Activated T-cell treated with anti-CD3 and anti-CD28 coated beads, Interleukin-2, amount 50 U/mL, for 72 hours (primary cell): ENCODE data around the gene CLMP. TPM values are rescaled to one million over a fixed set of nuclear protein-coding genes. Genes with fewer than 3 reads are reported as not detected.
A peak's percentile ranks its signal among the peaks of the same experiment; 100 is the strongest.

ENCODE experiments used
- ATAC-seq, 2 donors: fragments of 150-1000 bp; cut with Tn5 transposase; replicated peaks in 1 of 2; 2 replicates each; pipeline ENCODE4 v1.10.0; 2021; ENCODE audit warnings: moderate library complexity in 2 of 2, mild to moderate bottlenecking in 1 of 2
- DNase-seq, 2 donors: peaks; one replicate each; pipeline ENCODE4 v3.0.0; 2021 to 2022; ENCODE audit warnings: mixed read lengths in 1 of 2
- H3K27ac Mint-ChIP-seq: one replicate; pipeline ENCODE4 v1.8.0; 2022; ENCODE audit warnings: mild to moderate bottlenecking, moderate library complexity, mixed read lengths
- H3K27me3 Mint-ChIP-seq: one replicate; pipeline ENCODE4 v1.8.0; 2022; ENCODE audit warnings: low read depth, mixed read lengths
- H3K36me3 Mint-ChIP-seq, 2 donors: one replicate each; pipeline ENCODE4 v1.8.0; 2022; ENCODE audit warnings: mixed read lengths in 2 of 2, mild to moderate bottlenecking in 1 of 2; ENCODE audit not compliant: insufficient read depth in 2 of 2
- H3K4me1 Mint-ChIP-seq: one replicate; pipeline ENCODE4 v1.8.0; 2022; ENCODE audit warnings: low read depth, mixed read lengths
- H3K4me3 Mint-ChIP-seq, 2 donors: one replicate each; pipeline ENCODE4 v1.8.0; 2022; ENCODE audit warnings: mild to moderate bottlenecking in 2 of 2, mixed read lengths in 2 of 2, moderate library complexity in 2 of 2
- H3K9me3 Mint-ChIP-seq, 2 donors: one replicate each; pipeline ENCODE4 v1.8.0; 2022; ENCODE audit warnings: mixed read lengths in 2 of 2
- total RNA-seq, 2 donors: library from RNA; stranded (reverse); gene quantifications; one replicate each; pipeline ENCODE4 v1.2.3, GENCODE V29; 2022

CLMP gene
- total RNA-seq: under 1 TPM; 0.17 to 0.19 TPM

GRCh38 chr11:123195188-123196059, at the start of gene CLMP:
CLMP (minus strand) TSS chr11:123195248; CDS start chr11:123194940, 308 bp downstream.
- peak; percentile 50 to 60 for ATAC-seq
- Mint-ChIP-seq H3K27ac (no peak within 1 kb of the TSS), H3K36me3 (peaks cover 0 to 2% of the 10 kb centered on the region in 2 donors), H3K9me3 (no peaks in the 10 kb centered on the region), H3K4me3 (peak within 1 kb of the TSS; percentile 69 to 77), H3K4me1 (peaks cover 30% of the 10 kb centered on the region), H3K27me3 (peaks cover 84% of the 10 kb centered on the region)
- DNase-seq: peak; percentile 17 to 22

- Mint-ChIP-seq H3K27me3 (no peaks in the 10 kb centered on the region), H3K27ac (no peak overlapping the region), H3K4me1 (peaks cover 3% of the 10 kb centered on the region), H3K9me3 (no peaks in the 10 kb centered on the region), H3K36me3 (no peaks in the 10 kb centered on the region), H3K4me3 (no peak overlapping the region)
- no peak for DNase-seq
- no peak for ATAC-seq
These were observed 47.0 kb upstream of the CLMP start for GRCh38 chr11:123241874-123242543.

DNA sequence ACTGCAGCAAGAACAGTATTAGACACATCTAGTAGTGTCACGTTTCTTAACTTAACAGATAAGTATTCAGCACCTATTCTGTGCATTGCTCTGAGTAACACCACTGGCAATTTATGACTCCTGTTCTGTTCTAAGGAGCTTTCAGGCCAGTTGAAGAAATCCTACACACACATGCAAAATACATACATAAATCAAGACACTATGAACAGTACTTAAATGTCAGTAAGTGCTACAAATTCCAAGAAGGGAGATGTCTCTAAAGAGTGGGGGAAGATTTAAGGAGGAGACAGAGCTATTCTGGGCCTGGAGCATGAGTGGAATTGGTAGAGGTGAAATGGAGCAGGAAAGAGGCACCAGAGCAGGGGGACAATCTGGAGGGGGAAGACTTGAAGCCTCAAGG, 46.2 kb upstream of the CLMP start:
- no peak overlapping the region for H3K4me3 Mint-ChIP-seq
- no peaks in the 10 kb centered on the region for H3K4me1 Mint-ChIP-seq
- no peaks in the 10 kb centered on the region for H3K36me3 Mint-ChIP-seq
- H3K27ac Mint-ChIP-seq: no peak overlapping the region
- ATAC-seq: no peak
- no peak for DNase-seq
- H3K9me3 Mint-ChIP-seq: no peaks in the 10 kb centered on the region
- H3K27me3 Mint-ChIP-seq: no peaks in the 10 kb centered on the region

DNA sequence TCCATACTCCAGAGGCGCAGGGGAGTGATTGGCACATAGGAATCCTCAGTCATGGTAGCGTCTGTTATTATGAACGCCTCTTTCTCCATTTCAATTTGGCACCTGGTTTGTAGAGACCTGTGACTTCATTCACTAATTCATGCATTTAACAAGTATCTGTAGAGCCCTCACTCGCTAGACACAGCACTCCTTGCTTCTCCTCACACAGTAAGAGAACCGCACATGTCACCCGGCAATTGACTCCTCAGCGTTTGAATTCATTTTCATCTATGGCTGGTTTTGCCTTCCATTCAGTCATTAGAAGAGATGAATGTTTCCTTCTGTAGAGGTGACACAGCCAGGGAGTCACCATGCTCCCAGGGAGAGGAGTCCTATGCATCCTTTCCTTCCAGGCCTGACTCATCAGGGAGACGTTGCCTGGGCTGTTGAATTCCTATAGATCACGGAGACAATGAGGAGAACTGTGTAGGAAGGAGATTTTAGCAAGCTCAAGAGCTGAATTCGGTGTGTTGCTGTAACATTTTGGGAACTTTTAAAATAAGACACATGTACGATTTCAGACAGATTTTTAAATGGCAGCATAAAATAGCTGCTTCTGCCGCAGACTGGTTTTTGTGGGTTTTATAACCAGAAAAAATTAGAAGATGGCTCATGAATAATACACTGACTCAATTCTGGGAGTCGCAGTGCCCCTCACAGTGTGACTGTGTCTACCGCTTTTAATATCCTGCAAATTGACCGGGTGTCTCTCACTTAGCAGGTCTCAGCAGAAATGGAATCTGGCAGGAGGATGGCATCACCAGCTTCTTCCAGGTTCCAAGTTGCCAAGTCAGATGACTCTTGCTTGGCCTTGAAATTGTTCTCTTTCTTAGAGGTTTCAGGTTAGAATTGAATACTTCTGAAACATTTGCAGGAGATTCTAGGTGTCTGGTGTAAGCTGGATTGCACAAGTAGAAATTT, 44.4 kb upstream of the CLMP start:
- Mint-ChIP-seq H3K9me3 (no peaks in the 10 kb centered on the region), H3K36me3 (no peaks in the 10 kb centered on the region), H3K4me3 (no peak overlapping the region), H3K27me3 (no peaks in the 10 kb centered on the region), H3K27ac (no peak overlapping the region), H3K4me1 (no peaks in the 10 kb centered on the region)
- no peak for DNase-seq
- ATAC-seq: no peak

GRCh38 chr11:123238297-123238696, 43.2 kb upstream of the CLMP start:
- Mint-ChIP-seq H3K36me3 (no peaks in the 10 kb centered on the region), H3K4me1 (peaks cover 6% of the 10 kb centered on the region), H3K27ac (no peak overlapping the region), H3K9me3 (no peaks in the 10 kb centered on the region), H3K27me3 (no peaks in the 10 kb centered on the region), H3K4me3 (no peak overlapping the region)
- peak in 1 of 2 donors; percentile 32 for ATAC-seq
- no peak for DNase-seq

GRCh38 chr11:123236879-123237278, 41.8 kb upstream of the CLMP start:
- no peak for ATAC-seq
- Mint-ChIP-seq H3K9me3 (no peaks in the 10 kb centered on the region), H3K4me1 (peaks cover 13% of the 10 kb centered on the region), H3K27me3 (no peaks in the 10 kb centered on the region), H3K36me3 (no peaks in the 10 kb centered on the region), H3K27ac (no peak overlapping the region), H3K4me3 (no peak overlapping the region)
- DNase-seq: no peak

GRCh38 chr11:123235656-123236261, 40.7 kb upstream of the CLMP start:
- no peak overlapping the region for H3K27ac Mint-ChIP-seq
- H3K9me3 Mint-ChIP-seq: no peaks in the 10 kb centered on the region
- peaks cover 13% of the 10 kb centered on the region for H3K4me1 Mint-ChIP-seq
- H3K36me3 Mint-ChIP-seq: no peaks in the 10 kb centered on the region
- DNase-seq: no peak
- peaks cover under 1% of the 10 kb centered on the region for H3K27me3 Mint-ChIP-seq
- no peak for ATAC-seq
- H3K4me3 Mint-ChIP-seq: no peak overlapping the region

DNA sequence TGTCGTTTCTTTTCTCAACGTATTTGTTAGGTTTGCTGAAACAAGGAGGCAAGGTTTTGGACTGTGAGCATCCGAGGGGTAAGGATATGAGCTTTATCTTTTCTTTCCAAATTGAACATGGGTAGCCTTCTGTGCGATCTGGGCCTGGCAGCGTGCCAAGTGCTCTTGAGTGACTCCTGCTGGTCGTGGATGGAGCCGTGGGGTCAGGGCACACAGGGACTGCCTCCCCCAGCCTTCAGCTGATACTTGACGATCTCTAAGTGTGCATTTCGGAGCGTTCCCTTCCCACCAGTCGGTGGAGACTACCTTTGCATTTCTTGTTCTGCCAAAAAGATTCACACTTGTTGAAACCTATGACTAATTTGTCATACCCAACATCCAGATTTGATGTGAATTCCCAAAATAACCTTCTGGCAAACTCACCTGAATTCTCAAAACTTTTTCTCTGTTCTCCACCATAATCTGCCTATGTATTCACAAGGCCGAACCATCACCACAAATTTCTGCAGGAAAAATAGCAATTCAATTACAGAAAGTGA, 40.1 kb upstream of the CLMP start:
- H3K27me3 Mint-ChIP-seq: peaks cover 7% of the 10 kb centered on the region
- H3K9me3 Mint-ChIP-seq: no peaks in the 10 kb centered on the region
- peak; percentile 37 to 50 for ATAC-seq
- peaks cover 13% of the 10 kb centered on the region for H3K4me1 Mint-ChIP-seq
- no peak overlapping the region for H3K4me3 Mint-ChIP-seq
- H3K27ac Mint-ChIP-seq: no peak overlapping the region
- peak; percentile 46 to 61 for DNase-seq
- no peaks in the 10 kb centered on the region for H3K36me3 Mint-ChIP-seq

DNA sequence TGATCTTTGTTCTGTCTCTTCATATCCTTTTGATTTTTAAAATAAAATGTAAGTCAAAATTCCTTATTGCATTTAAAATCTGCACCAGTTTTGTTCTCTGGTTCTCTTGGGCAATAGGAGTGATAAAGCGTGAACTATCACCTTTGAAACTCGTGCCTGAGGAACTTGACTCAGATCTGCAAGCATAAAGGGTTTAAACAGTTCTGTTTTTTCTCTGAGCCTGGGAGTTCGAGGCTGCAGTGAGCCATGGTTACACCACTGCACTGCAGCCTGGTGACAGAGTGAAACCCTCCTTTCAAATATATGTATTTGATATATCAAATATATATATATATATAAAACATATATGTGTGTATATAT, 38.9 kb upstream of the CLMP start:
- Mint-ChIP-seq H3K4me3 (no peak overlapping the region), H3K36me3 (no peaks in the 10 kb centered on the region), H3K9me3 (no peaks in the 10 kb centered on the region), H3K27me3 (peaks cover 7% of the 10 kb centered on the region), H3K27ac (peak overlapping the region; percentile 87), H3K4me1 (peaks cover 13% of the 10 kb centered on the region)
- DNase-seq (no peak), ATAC-seq (no peak)

GRCh38 chr11:123233280-123233974, 38.4 kb upstream of the CLMP start:
- peak; percentile 70 to 84 for ATAC-seq
- H3K36me3 Mint-ChIP-seq: no peaks in the 10 kb centered on the region
- H3K4me1 Mint-ChIP-seq: peaks cover 13% of the 10 kb centered on the region
- DNase-seq: no peak
- no peaks in the 10 kb centered on the region for H3K9me3 Mint-ChIP-seq
- peaks cover 7% of the 10 kb centered on the region for H3K27me3 Mint-ChIP-seq
- H3K27ac Mint-ChIP-seq: peak overlapping the region; percentile 87
- peak overlapping the region in 1 of 2 donors; percentile 63 for H3K4me3 Mint-ChIP-seq

DNA sequence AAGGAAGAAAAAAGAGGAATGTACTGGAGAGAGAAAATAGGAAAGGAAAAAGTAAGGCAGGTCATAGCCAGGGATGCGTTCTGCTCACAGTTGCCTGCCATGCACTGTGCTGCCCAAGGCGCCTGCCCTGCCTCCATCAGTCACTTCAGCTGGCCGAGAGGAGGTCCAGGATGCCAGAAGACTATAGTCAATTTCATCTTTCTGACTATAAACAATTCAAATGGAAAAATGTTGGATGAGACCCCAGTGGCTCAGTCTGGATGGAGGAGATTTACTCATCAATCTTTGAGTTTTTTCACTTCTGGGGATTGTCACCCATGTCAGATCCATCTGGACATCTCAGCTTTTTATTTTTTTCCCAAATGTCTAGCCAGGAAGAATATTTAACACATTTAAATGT, 36.7 kb upstream of the CLMP start:
- Mint-ChIP-seq H3K27ac (peak overlapping the region; percentile 73), H3K4me3 (no peak overlapping the region), H3K9me3 (no peaks in the 10 kb centered on the region), H3K4me1 (peaks cover 13% of the 10 kb centered on the region), H3K27me3 (peaks cover 7% of the 10 kb centered on the region), H3K36me3 (no peaks in the 10 kb centered on the region)
- DNase-seq (no peak), ATAC-seq (no peak)

- ATAC-seq: no peak
- Mint-ChIP-seq H3K27me3 (peaks cover 7% of the 10 kb centered on the region), H3K36me3 (no peaks in the 10 kb centered on the region), H3K4me3 (no peak overlapping the region), H3K27ac (peak overlapping the region; percentile 73), H3K4me1 (peaks cover 13% of the 10 kb centered on the region), H3K9me3 (no peaks in the 10 kb centered on the region)
- DNase-seq: no peak
These were observed 36.2 kb upstream of the CLMP start for GRCh38 chr11:123231256-123231655.
